WTC11 (cell line): ENCODE data around the gene ISOC2. TPM values are rescaled to one million over a fixed set of nuclear protein-coding genes. Genes with fewer than 3 reads are reported as not detected.
A peak's percentile ranks its signal among the peaks of the same experiment; 100 is the strongest.

ENCODE experiments used
- ATAC-seq: fragments of 200-7000 bp; cut with Tn5 transposase; 2 replicates; pipeline ENCODE4 v1.10.0; 2021; ENCODE audit warnings: mild to moderate bottlenecking, moderate library complexity
- CTCF ChIA-PET: fragments of 300-600 bp; sonication (Branson Sonifier 250); formaldehyde crosslinking; loops from one replicate; lab custom pipeline; 2021; ENCODE audit warnings: antibody characterized with exemption; lab: Charles Lee
- POLR2A ChIA-PET: fragments of 350-600 bp; sonication (Branson Sonifier 250); formaldehyde crosslinking; loops from one replicate; lab custom pipeline; 2021; ENCODE audit warnings: antibody characterized with exemption; lab: Charles Lee
- DNase-seq: peaks from one replicate; pipeline ENCODE4 v3.0.0; 2021; ENCODE audit warnings: low spot score
- H3K27ac Mint-ChIP-seq: 2 replicates; pipeline ENCODE4 v1.8.0; 2021; ENCODE audit warnings: mixed read lengths
- H3K27me3 Mint-ChIP-seq: 2 replicates; pipeline ENCODE4 v1.8.0; 2021; ENCODE audit warnings: low read depth, mild to moderate bottlenecking, moderate library complexity, mixed read lengths
- H3K36me3 Mint-ChIP-seq: 2 replicates; pipeline ENCODE4 v1.8.0; 2021; ENCODE audit warnings: mixed read lengths
- H3K4me1 Mint-ChIP-seq: 2 replicates; pipeline ENCODE4 v1.8.0; 2022; ENCODE audit warnings: mixed read lengths
- H3K4me3 Mint-ChIP-seq: 2 replicates; pipeline ENCODE4 v1.8.0; 2021; ENCODE audit warnings: mild to moderate bottlenecking, moderate library complexity, mixed read lengths
- H3K9me3 Mint-ChIP-seq: 2 replicates; pipeline ENCODE4 v1.8.0; 2021; ENCODE audit warnings: mixed read lengths
- ATF3 ChIP-seq: sonication (generic); formaldehyde crosslinking; conservative IDR thresholded peaks from 2 replicates; pipeline ENCODE4 v1.8.1; 2022; ENCODE audit warnings: mild to moderate bottlenecking, missing genetic modification reagents
- ATF6 ChIP-seq: sonication (generic); formaldehyde crosslinking; IDR thresholded peaks from 2 replicates; pipeline ENCODE4 v1.8.1; 2023; ENCODE audit warnings: mild to moderate bottlenecking, missing genetic modification reagents
- E2F4 ChIP-seq: sonication (generic); formaldehyde crosslinking; IDR thresholded peaks from 2 replicates; pipeline ENCODE4 v1.8.1; 2022; ENCODE audit warnings: low read depth, mild to moderate bottlenecking, moderate library complexity, missing genetic modification reagents, borderline replicate concordance
- ERG ChIP-seq: fragments of 250-450 bp; sonication (Bioruptor Pico); IDR thresholded peaks from 2 replicates; pipeline ENCODE4 v1.8.0; 2021; ENCODE audit warnings: mild to moderate bottlenecking
- FOXK1 ChIP-seq: sonication (generic); formaldehyde crosslinking; IDR thresholded peaks from 2 replicates; pipeline ENCODE4 v1.8.0; 2022; ENCODE audit warnings: mild to moderate bottlenecking, moderate library complexity, missing genetic modification reagents
- GABPB1 ChIP-seq: sonication (generic); formaldehyde crosslinking; IDR thresholded peaks from 2 replicates; pipeline ENCODE4 v1.8.1; 2023; ENCODE audit warnings: mild to moderate bottlenecking, missing genetic modification reagents
- GTF2I ChIP-seq: fragments of 250-450 bp; sonication (Bioruptor Pico); conservative IDR thresholded peaks from 2 replicates; pipeline ENCODE4 v1.4.0; 2021; ENCODE audit warnings: mild to moderate bottlenecking
- HMGXB4 ChIP-seq: sonication (generic); formaldehyde crosslinking; IDR thresholded peaks from 2 replicates; pipeline ENCODE4 v1.8.1; 2023; ENCODE audit warnings: mild to moderate bottlenecking, moderate library complexity, missing genetic modification reagents
- JAZF1 ChIP-seq: fragments of 250-450 bp; sonication (Bioruptor Pico); IDR thresholded peaks from 2 replicates; pipeline ENCODE4 v1.9.0; 2021; ENCODE audit warnings: moderate library complexity, mild to moderate bottlenecking, inconsistent platforms
- MLX ChIP-seq: sonication (generic); formaldehyde crosslinking; IDR thresholded peaks from 2 replicates; pipeline ENCODE4 v1.8.1; 2023; ENCODE audit warnings: mild to moderate bottlenecking, missing genetic modification reagents, moderate library complexity
- NFYB ChIP-seq: sonication (generic); formaldehyde crosslinking; conservative IDR thresholded peaks from 2 replicates; pipeline ENCODE4 v1.8.0; 2022; ENCODE audit warnings: low read depth, missing genetic modification reagents
- NR2C2 ChIP-seq: sonication (generic); formaldehyde crosslinking; IDR thresholded peaks from 2 replicates; pipeline ENCODE4 v1.8.0; 2022; ENCODE audit warnings: mild to moderate bottlenecking, missing genetic modification reagents
- PREB ChIP-seq: sonication (generic); formaldehyde crosslinking; IDR thresholded peaks from 2 replicates; pipeline ENCODE4 v1.8.1; 2022; ENCODE audit warnings: mild to moderate bottlenecking, missing genetic modification reagents, moderate library complexity, borderline replicate concordance
- RORB ChIP-seq: fragments of 250-450 bp; sonication (Bioruptor Pico); IDR thresholded peaks from 2 replicates; pipeline ENCODE4 v1.9.0; 2021; ENCODE audit warnings: mild to moderate bottlenecking
- SOX15 ChIP-seq: fragments of 250-450 bp; sonication (Bioruptor Pico); IDR thresholded peaks from 2 replicates; pipeline ENCODE4 v1.9.0; 2021; ENCODE audit warnings: mild to moderate bottlenecking
- SP1 ChIP-seq: sonication (generic); formaldehyde crosslinking; conservative IDR thresholded peaks from 2 replicates; pipeline ENCODE4 v1.8.1; 2022; ENCODE audit warnings: missing genetic modification reagents
- TCF7 ChIP-seq: sonication (generic); formaldehyde crosslinking; IDR thresholded peaks from 2 replicates; pipeline ENCODE4 v1.8.0; 2022; ENCODE audit warnings: mild to moderate bottlenecking, low read depth, missing genetic modification reagents, moderate library complexity
- TEAD4 ChIP-seq: sonication (generic); formaldehyde crosslinking; IDR thresholded peaks from 2 replicates; pipeline ENCODE4 v1.8.0; 2022; ENCODE audit warnings: mild to moderate bottlenecking, missing genetic modification reagents
- ZNF317 ChIP-seq: sonication (generic); formaldehyde crosslinking; IDR thresholded peaks from 2 replicates; pipeline ENCODE4 v1.8.1; 2023; ENCODE audit warnings: low read depth, mild to moderate bottlenecking, moderate library complexity, missing genetic modification reagents, borderline replicate concordance
- ZNF423 ChIP-seq: fragments of 250-450 bp; sonication (Bioruptor Pico); IDR thresholded peaks from 2 replicates; pipeline ENCODE4 v2.1.2; 2022; ENCODE audit warnings: mild to moderate bottlenecking, moderate library complexity
- total RNA-seq: library from RNA; stranded (reverse); gene quantifications from 3 replicates; pipeline ENCODE4 v1.2.3, GENCODE V29; 2021

Gene ISOC2
- total RNA-seq, 1 experiment from 2014 or later: 96.3 TPM

GRCh38 chr19:55441692-55442321, 19.6 kb downstream of the ISOC2 start (continued):
- no peak for TF ChIP-seq ERG (CRISPR knock-in tag)
- no peak for TF ChIP-seq MLX (CRISPR knock-in tag)
- no peak for TF ChIP-seq ZNF423 (CRISPR knock-in tag)
- TF ChIP-seq, all 79 proteins: peak for 5

- Mint-ChIP-seq H3K36me3 (no peaks in the 10 kb centered on the region), H3K9me3 (no peaks in the 10 kb centered on the region), H3K27ac (no peak overlapping the region; the same call in none of the 2 replicates), H3K4me3 (peak overlapping the region; percentile 62), H3K4me1 (peaks cover 23% of the 10 kb centered on the region), H3K27me3 (peaks cover 8% of the 10 kb centered on the region)
- ChIA-PET CTCF (interaction anchor here (0.8 to 1.4 kb wide), 5 partner anchors 20 to 165 kb away, joined by 3 read pairs; partner anchors contain the start of gene ISOC2), POLR2A (no interaction called here)
- ATAC-seq: no peak
- DNase-seq: no peak
- TF ChIP-seq NR2C2: no peak
- TF ChIP-seq E2F4 (CRISPR knock-in tag): no peak
- TF ChIP-seq PREB (CRISPR knock-in tag): no peak
Observed at GRCh38 chr19:55441319-55441691, 20.1 kb downstream of the ISOC2 start.

- H3K36me3 Mint-ChIP-seq: no peaks in the 10 kb centered on the region
- TF ChIP-seq HMGXB4 (CRISPR knock-in tag) (no peak), SP1 (peak; percentile 42), RORB (CRISPR knock-in tag) (no peak), GTF2I (CRISPR knock-in tag) (no peak)
- H3K4me3 Mint-ChIP-seq: peak overlapping the region; percentile 62
- ChIA-PET CTCF (interaction anchor here (1.1 kb wide), 1 partner anchor 22 kb away, joined by 3 read pairs; no protein-coding TSS in a partner anchor), POLR2A (interaction anchor here (0.6 kb wide), 1 partner anchor 143 kb away, joined by 3 read pairs; no protein-coding TSS in a partner anchor)
- DNase-seq: peak; percentile 88
- 0 out of 2 replicates have a peak overlapping the region, but pooled peaks have one; percentile 2 for H3K27ac Mint-ChIP-seq
- peaks cover 8% of the 10 kb centered on the region for H3K27me3 Mint-ChIP-seq
- H3K9me3 Mint-ChIP-seq: no peaks in the 10 kb centered on the region
- H3K4me1 Mint-ChIP-seq: peaks cover 23% of the 10 kb centered on the region
- ATAC-seq: peak; percentile 42
Observed at GRCh38 chr19:55440411-55441105, 20.9 kb downstream of the ISOC2 start.

- DNase-seq (no peak), ATAC-seq (no peak)
- Mint-ChIP-seq H3K4me1 (peaks cover 20% of the 10 kb centered on the region), H3K4me3 (no peak overlapping the region), H3K27ac (no peak overlapping the region), H3K36me3 (no peaks in the 10 kb centered on the region), H3K27me3 (peaks cover 8% of the 10 kb centered on the region), H3K9me3 (no peaks in the 10 kb centered on the region)
- CTCF ChIA-PET: no interaction called here
- no peak for TF ChIP-seq JAZF1 (CRISPR knock-in tag)
- TF ChIP-seq FOXK1: no peak
- TF ChIP-seq ZNF317 (CRISPR knock-in tag): no peak
- no peak for TF ChIP-seq TEAD4
- TF ChIP-seq GABPB1 (CRISPR knock-in tag): no peak
- no peak for TF ChIP-seq TCF7
- TF ChIP-seq ATF3 (CRISPR knock-in tag): no peak
- no peak for TF ChIP-seq ATF6
- TF ChIP-seq NFYB (CRISPR knock-in tag): no peak
- no peak for TF ChIP-seq SOX15 (CRISPR knock-in tag)
- POLR2A ChIA-PET: interaction anchor here (0.7 kb wide), 1 partner anchor 81 kb away, joined by 4 read pairs; no protein-coding TSS in a partner anchor
Observed at GRCh38 chr19:55439052-55439451, 22.4 kb downstream of the ISOC2 start.
